Erythroblast (primary cell): ENCODE data around the gene PF4V1.

ENCODE experiments used
- GATA1 ChIP-seq: IDR thresholded peaks from 2 replicates; pipeline ENCODE4 v1.6.1; 2011; ENCODE audit warnings: low read depth, mild to moderate bottlenecking, control low read depth, low read length, moderate library complexity
- POLR2A ChIP-seq: IDR thresholded peaks from 2 replicates; pipeline ENCODE4 v1.6.1; 2011; ENCODE audit warnings: mild to moderate bottlenecking, low read length

GRCh38 chr4:73902817-73903547 lies 49.9 kb downstream of the PF4V1 start:
- no peak for TF ChIP-seq POLR2A
- TF ChIP-seq GATA1, result no peak
